AG09319 (cell line): ENCODE data around the gene BBC3.
"Not testable (repeated sequence)": the region's sequence is repeated elsewhere in the genome, so short reads cannot be mapped to it uniquely, and the experiment has no call there.

Source experiments
- DNase-seq: peaks from one replicate; pipeline ENCODE4 v3.0.0-alpha.2; 2010; ENCODE audit warnings: low read depth; ENCODE audit errors: extremely low read depth
- TF ChIP-seq, protein P1 (sequence below): IDR thresholded peaks from 2 replicates; pipeline ENCODE4 v1.5.1; 2011; ENCODE audit warnings: low read depth, mild to moderate bottlenecking, inconsistent platforms, low read length, moderate library complexity

The BBC3 gene, protein sequence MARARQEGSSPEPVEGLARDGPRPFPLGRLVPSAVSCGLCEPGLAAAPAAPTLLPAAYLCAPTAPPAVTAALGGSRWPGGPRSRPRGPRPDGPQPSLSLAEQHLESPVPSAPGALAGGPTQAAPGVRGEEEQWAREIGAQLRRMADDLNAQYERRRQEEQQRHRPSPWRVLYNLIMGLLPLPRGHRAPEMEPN

GRCh38 chr19:47230921-47231214, at the start of gene BBC3:
BBC3 (minus strand) TSS chr19:47231199; CDS start chr19:47228431, 2,768 bp downstream.
- TF ChIP-seq, protein P1, sequence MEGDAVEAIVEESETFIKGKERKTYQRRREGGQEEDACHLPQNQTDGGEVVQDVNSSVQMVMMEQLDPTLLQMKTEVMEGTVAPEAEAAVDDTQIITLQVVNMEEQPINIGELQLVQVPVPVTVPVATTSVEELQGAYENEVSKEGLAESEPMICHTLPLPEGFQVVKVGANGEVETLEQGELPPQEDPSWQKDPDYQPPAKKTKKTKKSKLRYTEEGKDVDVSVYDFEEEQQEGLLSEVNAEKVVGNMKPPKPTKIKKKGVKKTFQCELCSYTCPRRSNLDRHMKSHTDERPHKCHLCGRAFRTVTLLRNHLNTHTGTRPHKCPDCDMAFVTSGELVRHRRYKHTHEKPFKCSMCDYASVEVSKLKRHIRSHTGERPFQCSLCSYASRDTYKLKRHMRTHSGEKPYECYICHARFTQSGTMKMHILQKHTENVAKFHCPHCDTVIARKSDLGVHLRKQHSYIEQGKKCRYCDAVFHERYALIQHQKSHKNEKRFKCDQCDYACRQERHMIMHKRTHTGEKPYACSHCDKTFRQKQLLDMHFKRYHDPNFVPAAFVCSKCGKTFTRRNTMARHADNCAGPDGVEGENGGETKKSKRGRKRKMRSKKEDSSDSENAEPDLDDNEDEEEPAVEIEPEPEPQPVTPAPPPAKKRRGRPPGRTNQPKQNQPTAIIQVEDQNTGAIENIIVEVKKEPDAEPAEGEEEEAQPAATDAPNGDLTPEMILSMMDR = no peak
- no peak for DNase-seq

GRCh38 chr19:47280183-47280797, 49.3 kb upstream of the BBC3 start:
- DNase-seq = no peak
- TF ChIP-seq, protein P1 = peak; percentile 47

DNA sequence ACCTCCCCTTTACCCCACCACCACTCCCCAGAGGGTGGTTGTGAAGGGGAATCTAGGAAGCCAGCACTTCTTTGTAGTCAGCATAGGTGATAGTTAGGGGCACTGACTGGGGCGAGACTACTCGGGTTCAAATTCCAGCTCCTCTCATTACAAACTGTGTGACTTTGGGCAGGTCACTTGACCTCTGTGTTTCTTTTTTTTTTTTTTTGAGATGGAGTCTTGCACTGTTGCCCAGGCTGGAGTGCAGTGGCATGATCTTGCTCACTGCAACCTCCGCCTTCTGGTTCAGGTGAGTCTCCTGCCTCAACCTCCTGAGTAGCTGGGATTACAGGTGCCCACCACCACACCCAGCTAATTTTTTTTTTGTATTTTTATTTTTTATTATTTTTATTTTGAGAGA, 45.5 kb upstream of the BBC3 start:
- DNase-seq = not testable (repeated sequence)

DNA sequence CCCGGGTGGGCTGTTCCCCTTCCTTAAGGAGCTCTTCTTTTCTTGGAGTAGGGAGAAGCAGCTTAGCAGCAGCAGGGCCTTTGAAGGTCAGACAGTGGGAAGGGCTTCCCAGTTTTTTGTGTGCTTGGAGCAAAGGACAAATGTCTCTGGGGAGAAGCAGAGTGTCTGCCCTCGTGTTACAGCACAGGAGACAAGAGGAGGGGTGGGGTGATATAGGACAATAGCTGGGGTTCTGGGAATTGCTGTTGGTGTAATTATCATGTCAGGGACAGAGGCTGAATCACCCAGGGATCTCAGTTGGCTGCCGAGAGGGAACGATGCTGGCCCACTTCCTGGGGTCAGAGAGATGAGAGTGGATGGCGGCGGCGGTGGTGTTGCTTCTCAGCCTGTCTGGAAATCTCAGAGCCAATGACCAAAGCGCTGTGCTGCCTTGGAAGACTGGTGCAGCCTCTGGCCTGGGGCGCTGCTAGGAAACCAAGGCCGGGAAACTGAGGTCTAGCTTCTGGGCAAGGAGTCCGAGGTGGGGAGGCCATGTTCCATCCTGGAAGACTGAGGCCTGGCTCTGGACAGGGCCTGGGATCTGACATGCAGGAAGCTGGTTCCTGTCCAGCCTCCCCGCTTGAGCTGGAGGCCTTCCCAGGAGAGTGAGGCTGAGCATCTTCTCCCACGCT, 44.9 kb upstream of the BBC3 start:
- DNase-seq = no peak
- TF ChIP-seq, protein P1 = no peak

GRCh38 chr19:47274891-47275761, 44.1 kb upstream of the BBC3 start:
- TF ChIP-seq, protein P1 = no peak
- no peak for DNase-seq

- TF ChIP-seq, protein P1 = no peak
- peak; percentile 82 for DNase-seq
These were observed 43.3 kb upstream of the BBC3 start, which contains the start of gene INAFM1 for GRCh38 chr19:47274071-47274890. INAFM1 (plus strand) TSS chr19:47274885; CDS start chr19:47274920, 35 bp downstream.
